ENCODE measurements around the gene ABLIM2.
A peak's percentile ranks its signal among the peaks of the same experiment; 100 is the strongest.

ABLIM2 gene

GRCh38 chr4:8063974-8064563, 94.5 kb downstream of the ABLIM2 start:
- DNase-seq, result no peak

- DNase-seq, result no peak
Observed at GRCh38 chr4:8061573-8061972, 97.0 kb downstream of the ABLIM2 start.

- DNase-seq, result no peak
Observed at GRCh38 chr4:8061145-8061544, 97.5 kb downstream of the ABLIM2 start.

- DNase-seq, result no peak
Observed at GRCh38 chr4:8060632-8061031, 98.0 kb downstream of the ABLIM2 start.

DNA sequence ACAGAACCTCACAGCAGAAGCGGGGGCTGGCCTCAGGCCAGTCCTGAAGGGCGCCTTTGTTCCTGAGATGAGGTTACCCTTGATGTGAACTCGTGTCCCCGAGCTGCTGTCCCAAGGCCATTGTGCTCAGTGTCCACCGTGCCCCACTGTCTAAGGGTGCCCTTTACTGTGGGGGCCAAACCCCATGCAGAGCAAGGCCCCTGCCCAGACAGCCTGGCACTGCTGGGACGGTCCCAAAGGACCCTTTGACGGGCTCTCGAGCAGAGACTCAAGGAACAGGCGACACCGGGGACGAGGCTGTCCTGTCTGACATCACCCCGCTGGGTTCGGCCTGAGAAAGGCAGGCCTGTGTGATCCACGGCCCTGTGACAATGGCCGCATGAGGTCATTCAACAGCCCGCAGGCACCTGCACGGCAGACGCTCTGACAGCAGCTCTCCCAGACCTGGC, 100.6 kb downstream of the ABLIM2 start:
- DNase-seq, result no peak

- no peak for DNase-seq
Observed at GRCh38 chr4:8055206-8055605, 103.4 kb downstream of the ABLIM2 start.

DNA sequence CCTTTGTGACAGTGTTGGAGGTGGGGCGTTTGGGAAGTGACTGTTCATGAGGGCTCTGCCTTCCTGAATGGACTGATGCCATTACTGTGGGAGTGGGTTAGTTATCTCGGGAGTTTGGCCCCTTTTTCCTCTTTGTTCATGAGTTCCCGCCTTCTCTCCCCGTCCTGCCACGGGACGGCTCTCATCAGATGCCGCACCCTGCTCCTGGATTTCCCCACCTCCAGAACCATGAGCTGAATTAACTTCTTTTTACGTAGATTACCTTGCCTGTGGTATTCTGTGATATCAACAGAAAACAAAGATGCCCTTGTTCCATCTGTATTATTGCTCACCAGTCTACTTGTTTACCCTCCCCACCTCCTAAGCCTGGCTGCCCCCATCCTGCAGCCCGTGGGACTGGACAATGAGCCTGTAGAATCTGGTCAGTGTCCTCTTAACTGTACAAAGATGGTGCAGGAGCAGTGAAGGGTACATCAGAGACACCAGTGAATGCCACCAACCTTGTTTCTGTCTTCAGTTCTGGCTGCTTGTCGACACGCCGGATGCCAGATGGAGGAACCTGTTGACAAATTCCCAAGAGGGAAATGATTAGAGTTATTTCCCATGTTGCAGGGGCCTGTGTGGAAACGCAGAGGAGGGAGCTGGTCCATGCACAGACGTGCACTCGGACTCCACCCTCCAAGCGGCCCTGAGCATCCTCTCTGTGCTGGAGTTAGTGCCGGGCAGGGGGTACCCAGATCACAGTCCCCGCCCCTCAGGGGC, 104.7 kb downstream of the ABLIM2 start:
- peak; percentile 74 for DNase-seq

DNA sequence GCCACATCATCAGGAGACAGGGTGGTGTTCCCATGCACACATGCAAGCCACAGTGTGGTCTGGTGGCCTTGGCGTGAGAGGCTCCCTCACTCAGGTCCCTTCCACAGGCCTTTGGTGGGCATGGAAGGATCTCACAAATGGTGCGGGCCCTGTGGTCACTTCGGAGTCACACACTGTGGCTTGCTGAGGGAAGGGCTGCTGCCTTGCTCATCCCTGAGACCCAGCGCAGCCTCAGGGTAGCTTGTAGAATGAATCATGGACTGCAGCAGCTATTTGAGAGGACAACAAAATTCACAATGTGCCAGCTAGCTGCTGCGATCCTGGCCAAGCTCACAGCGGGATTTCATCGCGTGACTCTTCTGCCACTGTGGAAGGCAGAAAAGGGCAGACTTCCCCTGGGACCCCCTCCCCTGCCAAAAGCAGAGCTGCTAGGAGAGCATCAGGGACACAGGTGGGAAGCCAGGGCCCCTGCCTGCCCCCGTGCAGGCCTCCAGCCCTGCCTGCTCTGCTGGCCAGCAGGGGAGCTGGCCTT, 106.4 kb downstream of the ABLIM2 start:
- no peak for DNase-seq

DNA sequence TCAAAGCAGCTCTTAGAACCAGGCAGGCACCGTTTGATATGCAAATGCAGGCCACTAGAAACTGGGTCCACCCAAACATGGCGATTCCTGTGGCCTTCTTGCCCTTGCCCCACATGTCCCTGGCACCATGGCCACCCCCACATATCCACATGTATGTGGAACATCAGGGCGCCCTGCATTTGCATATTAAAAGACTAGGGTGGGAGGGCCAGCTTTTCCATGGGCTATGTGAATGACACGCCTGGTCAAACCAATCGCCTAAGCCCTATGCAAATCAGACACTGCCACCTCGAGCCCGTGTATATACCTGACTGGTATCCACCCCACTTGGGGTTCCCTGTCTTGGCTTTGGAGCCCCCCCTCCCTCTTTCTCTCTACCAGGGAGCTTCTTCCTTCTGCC, 107.0 kb downstream of the ABLIM2 start:
- no peak for DNase-seq

DNA sequence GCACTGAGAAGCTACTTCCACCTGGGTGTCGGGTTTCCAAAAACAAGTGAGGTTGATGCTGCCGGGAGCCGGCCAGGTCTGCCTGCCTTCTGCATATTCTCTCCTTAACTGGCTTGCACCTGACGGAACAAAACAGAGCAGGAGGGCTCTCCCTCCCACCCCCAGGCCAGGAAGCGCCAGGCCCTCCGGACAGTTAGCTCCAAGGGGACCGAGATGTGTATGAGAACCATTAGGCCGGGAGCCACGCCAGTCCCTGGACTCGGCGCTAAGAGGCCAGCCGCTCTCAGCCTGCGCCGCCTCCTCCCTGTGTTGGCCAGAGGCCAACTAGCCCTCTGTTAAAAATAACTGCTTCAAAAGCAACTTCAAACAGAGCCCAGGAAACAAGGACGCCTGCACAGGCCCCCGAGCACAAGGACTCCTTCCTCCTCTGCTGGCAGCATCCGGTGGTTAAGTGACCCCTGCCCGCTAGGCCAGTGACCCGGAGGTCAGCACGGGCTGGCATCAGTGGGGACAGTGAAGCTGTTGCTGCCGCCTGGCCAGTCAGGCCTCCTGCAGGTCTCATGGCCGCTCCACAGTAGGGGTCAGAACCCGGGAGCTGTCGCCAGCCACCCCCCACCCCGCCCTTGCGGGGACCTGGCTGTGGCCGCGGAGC, 107.9 kb downstream of the ABLIM2 start:
- DNase-seq, result no peak

DNA sequence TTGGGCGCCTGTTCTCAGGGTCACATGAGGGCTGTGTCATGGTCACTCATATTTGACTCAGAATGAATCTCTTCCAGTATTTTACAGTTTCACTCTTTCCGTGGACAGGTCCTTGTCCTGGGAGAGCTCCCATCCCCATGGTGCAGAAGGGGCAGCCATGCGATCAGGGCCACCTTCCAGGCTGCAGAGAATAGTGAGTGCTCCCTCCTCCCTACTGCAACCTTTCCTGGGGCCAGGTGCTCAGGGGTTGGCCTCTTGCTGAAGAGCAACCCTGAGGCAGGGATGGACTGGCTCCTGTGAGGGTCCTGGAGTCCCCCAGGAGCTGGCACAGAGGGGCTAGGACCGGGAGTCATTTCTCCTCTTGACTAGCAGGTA, 108.4 kb downstream of the ABLIM2 start:
- no peak for DNase-seq

DNA sequence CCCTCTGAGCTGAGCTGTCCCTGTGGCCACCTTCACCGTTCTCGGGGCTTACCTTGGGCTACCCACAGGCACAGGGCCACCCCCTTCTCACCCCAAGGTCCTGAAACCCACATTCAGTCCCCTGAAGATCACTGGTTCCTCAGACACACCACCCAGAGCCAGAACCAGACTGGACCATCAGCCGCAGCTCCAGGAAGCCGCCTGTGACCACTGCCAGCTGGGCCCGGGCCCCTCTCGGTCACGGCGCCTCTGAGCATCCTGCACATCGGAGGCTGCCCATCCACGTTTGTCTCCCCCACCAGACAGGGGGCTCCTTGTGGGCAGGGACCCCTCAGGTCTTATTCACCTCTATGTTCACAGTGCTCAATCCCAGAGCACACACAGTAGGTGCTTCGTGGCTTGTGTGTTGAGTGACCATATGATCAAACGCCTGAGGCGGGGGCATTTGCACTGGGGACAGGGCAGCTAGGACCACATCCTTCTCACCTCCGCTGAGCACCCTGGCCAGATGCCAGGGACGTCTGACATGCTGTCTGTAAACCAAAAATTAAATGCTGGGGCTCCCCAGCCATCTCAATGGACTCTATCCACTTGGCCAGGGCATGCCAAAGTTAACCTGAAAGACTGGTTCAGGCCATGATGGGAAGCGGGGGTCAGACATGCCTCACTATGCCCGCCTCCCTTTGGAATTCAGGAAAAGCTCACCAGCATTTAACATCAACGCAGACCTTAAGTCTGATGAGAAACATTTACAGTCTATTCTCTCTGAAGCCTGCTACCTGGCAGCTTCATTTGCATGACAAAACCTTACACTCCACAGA, 109.5 kb downstream of the ABLIM2 start:
- DNase-seq, result no peak

DNA sequence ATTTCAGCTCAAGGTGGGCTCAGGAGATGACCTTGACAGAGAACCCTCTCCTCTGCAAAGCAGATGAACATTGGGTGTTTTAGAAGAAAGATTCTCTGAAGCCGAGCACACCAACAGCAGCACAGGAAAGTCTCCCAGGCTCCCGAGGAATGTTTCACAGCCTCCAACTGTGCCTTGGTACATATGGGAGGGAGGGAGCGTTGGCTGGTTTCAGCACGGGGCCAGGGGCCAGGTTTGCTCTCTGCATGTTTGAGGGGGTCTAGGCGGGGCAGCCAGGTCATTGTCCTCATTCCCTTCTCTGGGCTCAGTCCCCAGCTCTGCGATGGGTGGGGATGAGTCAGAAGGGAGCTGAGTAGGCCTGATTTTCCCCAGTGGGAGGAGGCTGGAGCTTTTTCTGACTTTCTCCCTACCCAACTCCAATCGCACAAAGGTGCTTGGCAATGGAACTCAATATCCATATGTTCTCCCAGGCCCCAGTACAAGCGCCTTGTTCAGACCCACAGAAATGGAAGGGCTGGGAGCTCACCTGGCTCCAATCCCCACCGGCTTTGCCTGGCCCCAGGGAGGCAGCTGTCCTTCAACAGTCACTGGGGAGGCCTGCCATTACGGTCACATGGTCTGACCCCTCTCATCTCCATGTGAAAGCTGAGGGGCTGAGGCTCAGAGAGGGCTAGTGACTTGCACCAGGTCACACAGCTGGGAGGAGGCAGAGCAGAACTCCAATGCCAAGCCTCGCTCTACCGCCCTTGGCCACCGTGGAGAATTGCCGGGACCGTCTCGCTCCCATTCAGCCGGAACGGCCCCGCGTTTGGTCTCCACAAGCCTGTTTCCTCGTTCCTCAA, 110.6 kb downstream of the ABLIM2 start:
- DNase-seq, result no peak

DNA sequence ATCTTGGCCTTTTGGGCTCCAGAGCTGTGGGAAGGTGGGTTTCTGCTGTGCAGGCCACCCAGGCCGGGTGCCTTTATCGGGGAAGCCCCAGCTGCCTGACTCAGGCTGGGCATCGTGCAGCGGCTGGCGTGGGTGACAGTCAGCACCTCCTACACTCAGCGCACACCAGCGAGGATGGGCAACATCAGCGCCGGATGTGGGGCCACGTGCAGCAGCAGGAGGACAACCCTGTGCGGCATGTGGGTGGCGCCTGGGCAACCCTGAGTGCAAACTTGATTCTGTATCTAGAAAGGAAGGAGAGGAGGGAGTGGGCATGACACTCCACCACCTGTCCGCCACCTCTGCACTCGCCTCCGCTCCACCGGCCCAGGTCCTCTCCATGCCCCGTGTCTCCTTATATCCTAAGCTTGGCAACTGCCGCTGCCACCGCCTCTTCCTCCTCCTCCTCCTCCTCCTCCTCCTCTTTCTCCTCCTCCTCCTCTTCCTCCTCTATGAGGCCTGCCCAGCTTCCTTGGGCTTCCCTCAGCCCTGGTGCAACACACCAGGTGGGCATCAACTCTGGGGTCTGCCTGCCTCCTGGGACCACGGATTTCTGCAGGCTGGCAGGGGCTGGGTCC, 111.6 kb downstream of the ABLIM2 start:
- DNase-seq, result no peak

GRCh38 chr4:8045909-8046308, 112.7 kb downstream of the ABLIM2 start:
- DNase-seq, result no peak

- peak; percentile 88 for DNase-seq
Observed at GRCh38 chr4:8044699-8045098, 113.9 kb downstream of the ABLIM2 start.

DNA sequence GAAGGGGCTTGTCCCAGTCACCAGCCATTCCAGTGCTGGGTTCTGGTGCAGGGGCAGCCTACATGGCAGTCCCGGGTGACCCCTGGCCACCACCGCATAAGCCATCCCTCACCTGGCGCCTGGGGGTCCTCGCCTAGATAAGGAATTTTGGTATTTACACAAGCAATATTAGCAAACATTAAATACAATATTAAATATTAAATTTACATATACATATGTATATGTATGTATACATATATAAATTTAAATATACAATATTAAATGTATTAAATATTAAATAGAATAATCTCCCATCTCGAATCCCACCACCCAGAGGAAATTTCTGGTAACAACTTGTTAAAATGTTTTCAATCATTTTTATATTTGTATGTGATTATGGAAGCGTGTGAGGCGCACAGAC, 114.4 kb downstream of the ABLIM2 start:
- DNase-seq, result no peak

DNA sequence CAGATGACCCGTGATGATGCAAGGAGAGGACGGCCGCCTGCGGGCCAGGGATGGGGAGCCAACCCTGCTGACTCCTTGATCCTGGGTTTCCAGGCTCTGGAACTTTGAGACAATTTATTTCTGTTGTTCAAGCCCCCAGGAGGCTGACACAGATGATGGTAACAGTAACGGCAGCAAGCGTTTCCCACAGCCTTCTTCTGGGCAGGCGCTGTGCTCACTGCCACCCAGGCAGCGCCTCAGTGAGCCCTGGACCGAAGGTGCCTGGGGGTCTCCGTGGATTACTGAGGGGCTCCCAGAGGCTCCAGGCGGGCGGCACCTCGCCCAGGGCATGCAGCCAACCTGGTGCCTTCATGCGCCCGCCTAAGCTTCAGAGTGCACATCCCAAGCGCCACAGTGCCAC, 115.0 kb downstream of the ABLIM2 start:
- DNase-seq, result no peak

DNA sequence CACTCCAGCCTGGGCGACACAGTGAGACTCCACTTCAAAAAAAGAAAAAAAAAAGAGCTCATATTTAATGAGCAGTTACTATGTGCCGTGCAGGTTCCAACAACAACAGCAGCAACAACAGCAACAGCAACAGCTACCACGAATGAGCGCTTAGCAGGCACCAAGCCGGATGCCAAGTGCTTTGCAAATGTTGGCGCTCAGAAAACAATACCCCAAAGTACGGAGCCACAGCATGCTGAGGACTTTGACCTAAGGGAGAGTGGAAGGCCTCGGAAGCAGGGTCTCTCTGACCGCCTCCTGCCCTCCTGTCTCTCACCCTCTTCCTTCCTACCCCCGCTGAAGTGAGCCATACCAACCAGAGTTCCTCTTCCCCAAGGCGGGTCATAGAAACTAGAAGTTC, 116.7 kb downstream of the ABLIM2 start:
- no peak for DNase-seq

- DNase-seq, result no peak
Observed at GRCh38 chr4:8041172-8041571, 117.4 kb downstream of the ABLIM2 start.

DNA sequence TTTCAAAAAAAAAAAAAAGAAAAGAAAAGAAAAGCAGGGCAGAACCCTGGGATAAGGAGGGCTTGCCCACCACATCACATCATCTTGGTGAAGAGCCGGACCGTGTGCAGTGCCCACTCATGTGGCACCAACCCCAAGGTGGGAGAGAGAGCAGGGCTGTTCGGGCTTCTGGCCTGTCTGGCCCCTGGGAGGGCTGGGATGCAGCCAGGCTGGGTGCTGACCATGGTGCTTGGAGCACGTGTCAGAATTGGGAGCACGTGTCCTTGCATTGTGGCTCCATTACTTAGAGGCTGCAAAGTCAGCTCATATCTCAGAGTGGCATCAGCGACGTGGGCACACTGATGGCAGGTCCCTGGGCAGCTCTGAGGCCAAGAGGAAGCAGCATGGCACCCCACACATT, 118.0 kb downstream of the ABLIM2 start:
- no peak for DNase-seq

DNA sequence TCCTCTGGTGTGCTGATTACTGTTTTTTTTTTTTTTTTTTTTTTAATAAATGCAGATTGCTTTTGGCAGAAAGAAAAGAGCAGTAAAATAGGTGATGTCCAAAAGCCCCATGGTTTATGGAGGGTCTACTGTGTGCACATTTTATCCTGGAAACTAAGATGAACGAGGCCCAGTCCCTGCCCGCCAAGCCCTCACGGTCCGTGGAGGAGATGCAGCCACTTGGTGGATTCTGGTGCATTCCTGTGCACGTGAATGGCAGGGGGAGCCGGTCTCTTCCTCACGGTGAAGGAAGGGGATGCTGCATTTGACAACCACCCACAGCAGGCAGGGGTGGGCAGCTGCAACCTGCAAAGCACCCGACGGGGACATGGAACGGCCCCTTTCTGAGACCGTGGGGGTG, 118.8 kb downstream of the ABLIM2 start:
- no peak for DNase-seq
